Naive thymus-derived CD4-positive, alpha-beta T cell (primary cell): Measurements from ENCODE around the gene KLF1. TPM values are rescaled to one million over a fixed set of nuclear protein-coding genes. Genes with fewer than 3 reads are reported as not detected.
"Not testable (repeated sequence)": the region's sequence is repeated elsewhere in the genome, so short reads cannot be mapped to it uniquely, and the experiment has no call there.

Source experiments
- ATAC-seq: fragments of 150-1000 bp; cut with Tn5 transposase; 2 replicates; pipeline ENCODE4 v1.10.0; 2021; ENCODE audit warnings: mild to moderate bottlenecking, moderate library complexity
- CTCF ChIA-PET: fragments of 350-600 bp; sonication (Branson Sonifier 250); formaldehyde crosslinking; loops from one replicate; lab custom pipeline; 2021; ENCODE audit warnings: antibody characterized with exemption; lab: Charles Lee
- POLR2A ChIA-PET: fragments of 350-600 bp; sonication (Branson Sonifier 250); formaldehyde crosslinking; loops from one replicate; lab custom pipeline; 2021; ENCODE audit warnings: antibody characterized with exemption, inconsistent platforms; lab: Charles Lee
- DNase-seq, 9 donors: peaks; one replicate each; pipeline versions ENCODE4 v3.0.0 to v3.0.0-alpha.2; 2020 to 2022; ENCODE audit warnings: mixed read lengths in 1 of 9
- H3K27ac ChIP-seq: one replicate; pipeline ENCODE4 v1.7.0; 2013; ENCODE audit warnings: mild to moderate bottlenecking, low read depth, low read length, moderate library complexity
- H3K27me3 ChIP-seq, 2 donors: one replicate each; pipeline ENCODE4 v1.7.0; 2013; ENCODE audit warnings: low read length in 2 of 2, mild to moderate bottlenecking in 2 of 2, moderate library complexity in 2 of 2; ENCODE audit not compliant: control insufficient read depth in 2 of 2, insufficient read depth in 2 of 2
- H3K36me3 ChIP-seq, 3 experiments: 1 replicate in 2 of 3; 2 replicates in 1 of 3; pipeline ENCODE4 v1.7.0; 2013; ENCODE audit warnings: low read length in 3 of 3, mild to moderate bottlenecking in 3 of 3, moderate library complexity in 1 of 3; ENCODE audit not compliant: insufficient read depth in 3 of 3, control insufficient read depth in 2 of 3
- H3K4me1 ChIP-seq, 2 donors: one replicate each; pipeline ENCODE4 v1.7.0; 2013; ENCODE audit warnings: low read length in 2 of 2, mild to moderate bottlenecking in 2 of 2, moderate library complexity in 1 of 2; ENCODE audit not compliant: control insufficient read depth in 2 of 2, insufficient read depth in 2 of 2
- H3K4me3 ChIP-seq: 2 replicates; pipeline ENCODE4 v1.7.0; 2013; ENCODE audit warnings: mild to moderate bottlenecking, low read length
- H3K9me3 ChIP-seq, 3 experiments: 1 replicate in 2 of 3; 2 replicates in 1 of 3; pipeline ENCODE4 v1.7.0; 2013; ENCODE audit warnings: low read length in 3 of 3; ENCODE audit not compliant: control insufficient read depth in 2 of 3
- H3K27ac Mint-ChIP-seq, 9 donors: one replicate each; pipeline ENCODE4 v1.8.0; 2020 to 2022; ENCODE audit warnings: mixed read lengths in 9 of 9, mild to moderate bottlenecking in 8 of 9, moderate library complexity in 5 of 9, inconsistent platforms in 2 of 9
- H3K27me3 Mint-ChIP-seq, 5 donors: one replicate each; pipeline ENCODE4 v1.8.0; 2021 to 2022; ENCODE audit warnings: mixed read lengths in 5 of 5, mild to moderate bottlenecking in 1 of 5
- H3K36me3 Mint-ChIP-seq, 5 donors: one replicate each; pipeline ENCODE4 v1.8.0; 2020 to 2022; ENCODE audit warnings: mixed read lengths in 5 of 5, mild to moderate bottlenecking in 3 of 5, inconsistent platforms in 1 of 5
- H3K4me1 Mint-ChIP-seq, 7 donors: one replicate each; pipeline ENCODE4 v1.8.0; 2020 to 2022; ENCODE audit warnings: mixed read lengths in 7 of 7, mild to moderate bottlenecking in 3 of 7, inconsistent platforms in 1 of 7
- H3K4me3 Mint-ChIP-seq, 10 donors: one replicate each; pipeline ENCODE4 v1.8.0; 2020 to 2022; ENCODE audit warnings: mild to moderate bottlenecking in 10 of 10, mixed read lengths in 10 of 10, moderate library complexity in 6 of 10, inconsistent platforms in 2 of 10
- H3K9me3 Mint-ChIP-seq, 11 donors: one replicate each; pipeline ENCODE4 v1.8.0; 2020 to 2022; ENCODE audit warnings: mixed read lengths in 11 of 11, mild to moderate bottlenecking in 4 of 11, inconsistent platforms in 1 of 11, moderate library complexity in 1 of 11
- intact Hi-C, 2 donors: fragments of 100-400 bp; cut with micrococcal nuclease; formaldehyde crosslinking; loops; one replicate each; pipeline ENCODE4 v1.15.1; 2023
- polyA plus RNA-seq, 2 donors: library from polyadenylated mRNA; unstranded; fragments of 300-500 nt; fragmentation: Illumina TruSeq; gene quantifications; one replicate each; pipeline ENCODE4 v1.2.3, GENCODE V29; 2021
- total RNA-seq, 6 experiments: library from RNA in 5 of 6; stranded (reverse) in 5 of 6; gene quantifications; 1 replicate in 5 of 6; 2 replicates in 1 of 6; pipeline ENCODE4 v1.2.3 and lab custom pipeline; 2021 to 2026

Gene KLF1
- total and polyA plus RNA-seq, 7 experiments from 2014 or later = 0.32 to 0.41 TPM; not detected in 5

- Mint-ChIP-seq H3K4me3 (no peak overlapping the region), H3K4me1 (peaks cover 16 to 34% (median 26%) of the 10 kb centered on the region in 7 donors), H3K9me3 (no peaks in the 10 kb centered on the region), H3K27me3 (no peaks in the 10 kb centered on the region), H3K36me3 (peaks cover 0 to 28% (median 10%) of the 10 kb centered on the region in 5 donors), H3K27ac (no peak overlapping the region)
- H3K9me3 ChIP-seq = no peaks in the 10 kb centered on the region
- no peak for ATAC-seq
- H3K27ac ChIP-seq = no peak overlapping the region
- H3K27me3 ChIP-seq = no peaks in the 10 kb centered on the region
- intact Hi-C loops = loop anchor here (10.0 kb wide), 2 partner anchors 1085 to 1425 kb away; partner anchors contain the start of gene ZNF653 (in 1 of the 2)
- peaks cover 14% of the 10 kb centered on the region in 2 donors for H3K4me1 ChIP-seq
- H3K36me3 ChIP-seq = peaks cover 5 to 48% (median 19%) of the 10 kb centered on the region in 3 experiments
- H3K4me3 ChIP-seq = no peak overlapping the region
- ChIA-PET CTCF (no interaction called here), POLR2A (interaction anchor here (0.7 to 4.2 kb wide), 4 partner anchors 9 to 39 kb away, joined by 4 to 23 read pairs (median 5); partner anchors contain the start of genes CALR and GCDH)
- DNase-seq = no peak
Measured at GRCh38 chr19:12930002-12930645, 43.1 kb upstream of the KLF1 start.

DNA sequence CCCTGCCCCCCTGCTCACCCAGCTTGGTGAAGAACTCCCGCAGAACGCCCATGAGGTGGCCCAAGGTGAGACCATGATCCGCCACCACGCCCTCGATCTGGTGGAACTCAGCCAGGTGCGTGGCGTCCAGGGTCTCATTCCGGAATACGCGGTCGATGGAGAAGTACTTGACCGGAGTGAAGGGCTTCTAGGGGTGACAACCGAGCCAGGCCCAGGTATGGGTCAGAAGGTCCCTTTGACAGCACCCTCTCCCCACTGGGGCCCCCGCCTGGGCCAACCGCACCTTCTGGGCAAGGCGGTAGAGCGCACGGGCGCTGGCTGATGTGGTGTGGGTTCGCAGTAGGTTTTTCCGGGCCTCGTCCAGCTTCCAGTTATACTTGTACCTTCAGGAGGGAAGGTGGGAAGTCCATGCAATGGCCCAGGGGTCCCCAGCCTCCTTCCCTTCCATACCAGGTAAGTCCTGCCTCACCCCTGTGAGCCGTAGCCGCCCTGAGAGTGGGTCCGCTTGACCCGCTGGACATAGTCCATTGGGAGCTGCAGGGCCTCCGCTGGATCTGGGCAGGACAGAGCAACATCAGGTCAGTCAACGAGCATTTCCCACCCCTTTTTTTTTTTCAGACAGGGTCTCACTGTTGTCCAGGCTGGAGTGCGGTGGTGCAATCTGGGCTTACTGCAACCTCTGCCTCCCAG is 37.8 kb upstream of the KLF1 start:
- DNase-seq (no peak), ATAC-seq (no peak)
- H3K36me3 ChIP-seq = peaks cover 12 to 65% (median 29%) of the 10 kb centered on the region in 3 experiments
- H3K27me3 ChIP-seq = no peaks in the 10 kb centered on the region
- Mint-ChIP-seq H3K27me3 (no peaks in the 10 kb centered on the region), H3K27ac (peak overlapping the region in 1 of 9 donors; percentile 48), H3K4me3 (no peak overlapping the region), H3K4me1 (peaks cover 0 to 13% (median 4%) of the 10 kb centered on the region in 7 donors), H3K9me3 (no peaks in the 10 kb centered on the region), H3K36me3 (peaks cover 5 to 42% (median 17%) of the 10 kb centered on the region in 5 donors)
- no peak overlapping the region for H3K4me3 ChIP-seq
- ChIA-PET POLR2A (interaction anchor here (0.6 to 1.1 kb wide), 5 partner anchors 13 to 1647 kb away, joined by 3 to 4 read pairs (median 3); partner anchors contain the start of gene CALR), CTCF (no interaction called here)
- H3K9me3 ChIP-seq = no peaks in the 10 kb centered on the region
- intact Hi-C loops = no loop called here
- no peaks in the 10 kb centered on the region for H3K4me1 ChIP-seq
- H3K27ac ChIP-seq = no peak overlapping the region

DNA sequence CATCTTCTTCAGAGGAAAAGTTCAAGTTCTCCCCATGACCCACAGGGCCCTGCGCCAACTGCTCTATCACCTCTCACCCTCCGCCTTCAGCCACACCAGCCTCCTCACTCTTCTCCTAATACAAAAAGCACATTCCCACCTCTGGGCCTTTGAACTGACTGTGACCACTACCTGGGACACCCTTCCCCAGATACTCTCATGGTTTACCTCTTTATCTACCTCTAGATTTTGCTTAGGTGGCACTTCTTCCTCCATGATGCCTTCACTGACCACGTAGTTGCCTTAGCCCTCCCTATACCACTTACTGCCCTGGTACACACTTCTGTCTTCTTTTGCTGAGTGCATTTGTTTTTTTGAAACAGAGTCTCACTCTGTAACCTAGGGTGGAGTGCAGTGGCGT is 36.0 kb upstream of the KLF1 start:
- POLR2A ChIA-PET = interaction anchor here (1.6 kb wide), 1 partner anchor 9 kb away, joined by 5 read pairs; no protein-coding TSS in a partner anchor
- Histone ChIP-seq H3K36me3 (peaks cover 12 to 47% (median 22%) of the 10 kb centered on the region in 3 experiments), H3K27me3 (no peaks in the 10 kb centered on the region), H3K4me3 (no peak overlapping the region), H3K9me3 (no peaks in the 10 kb centered on the region), H3K27ac (no peak overlapping the region), H3K4me1 (peaks cover 0 to 8% of the 10 kb centered on the region in 2 donors)
- no peak for ATAC-seq
- H3K27me3 Mint-ChIP-seq = no peaks in the 10 kb centered on the region
- peaks cover 0 to 26% (median 12%) of the 10 kb centered on the region in 7 donors for H3K4me1 Mint-ChIP-seq
- peaks cover 0 to 3% (median 0%) of the 10 kb centered on the region in 11 donors for H3K9me3 Mint-ChIP-seq
- intact Hi-C loops = no loop called here
- DNase-seq = no peak
- H3K36me3 Mint-ChIP-seq = peaks cover 5 to 33% (median 12%) of the 10 kb centered on the region in 5 donors
- CTCF ChIA-PET = no interaction called here
- H3K4me3 Mint-ChIP-seq = no peak overlapping the region
- H3K27ac Mint-ChIP-seq = peak overlapping the region in 3 of 9 donors; percentile 34 to 75 (median 46)

- H3K27ac Mint-ChIP-seq = peak overlapping the region in 7 of 9 donors; percentile 3 to 86 (median 68)
- intact Hi-C loops = no loop called here
- peaks cover 6 to 33% (median 15%) of the 10 kb centered on the region in 3 experiments for H3K36me3 ChIP-seq
- peaks cover 5 to 26% (median 7%) of the 10 kb centered on the region in 5 donors for H3K36me3 Mint-ChIP-seq
- DNase-seq (no peak), ATAC-seq (no peak)
- no peak overlapping the region for H3K4me3 ChIP-seq
- H3K4me1 ChIP-seq = peaks cover 0 to 8% of the 10 kb centered on the region in 2 donors
- no peaks in the 10 kb centered on the region for H3K9me3 ChIP-seq
- no peak overlapping the region for H3K27ac ChIP-seq
- H3K4me1 Mint-ChIP-seq = peaks cover 0 to 30% (median 16%) of the 10 kb centered on the region in 7 donors
- no peaks in the 10 kb centered on the region for H3K27me3 ChIP-seq
- POLR2A ChIA-PET = interaction anchor here (0.7 to 5.1 kb wide), 9 partner anchors 8 to 1037 kb away, joined by 3 to 34 read pairs (median 4); partner anchors contain the start of genes CALR, FARSA and GCDH
- no peaks in the 10 kb centered on the region for H3K27me3 Mint-ChIP-seq
- peak overlapping the region in 1 of 10 donors; percentile 16 for H3K4me3 Mint-ChIP-seq
- peaks cover 0 to 3% (median 0%) of the 10 kb centered on the region in 11 donors for H3K9me3 Mint-ChIP-seq
- CTCF ChIA-PET = interaction anchor here (0.6 to 0.9 kb wide), 4 partner anchors 13 to 193 kb away, joined by 3 to 4 read pairs (median 4); no protein-coding TSS in a partner anchor
Measured at GRCh38 chr19:12921047-12921446, 34.0 kb upstream of the KLF1 start.

DNA sequence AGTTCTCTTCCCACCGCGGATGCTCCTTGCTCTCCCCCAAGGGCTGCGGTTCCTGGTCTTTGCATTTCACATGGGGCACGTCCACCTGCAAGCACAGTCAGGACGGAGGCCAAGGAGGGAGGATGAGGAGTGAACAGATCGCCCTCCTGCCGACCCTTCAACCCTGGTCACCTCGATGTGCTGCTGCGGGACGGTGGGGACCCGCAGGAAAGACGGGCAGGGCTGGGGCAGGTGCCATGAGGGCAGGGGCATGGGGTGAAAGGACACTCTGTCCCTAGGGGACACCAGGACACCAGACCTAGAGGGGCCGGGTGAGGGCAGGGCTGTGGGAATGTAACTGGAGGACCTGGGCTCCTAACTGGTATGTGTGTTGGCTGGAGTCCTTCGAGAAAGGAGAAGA is 31.3 kb upstream of the KLF1 start:
- H3K27ac Mint-ChIP-seq = peak overlapping the region in 6 of 9 donors; percentile 48 to 96 (median 91)
- no peaks in the 10 kb centered on the region for H3K27me3 ChIP-seq
- POLR2A ChIA-PET = interaction anchor here (0.6 to 5.1 kb wide), 2 partner anchors 20 to 118 kb away, joined by 4 to 34 read pairs; partner anchors contain the start of gene CALR
- no peak for DNase-seq
- H3K27ac ChIP-seq = no peak overlapping the region
- peak overlapping the region in 9 of 10 donors; percentile 23 to 87 (median 76) for H3K4me3 Mint-ChIP-seq
- no peaks in the 10 kb centered on the region for H3K27me3 Mint-ChIP-seq
- intact Hi-C loops = loop anchor here (2.0 to 5.0 kb wide), 3 partner anchors 15 to 39 kb away; partner anchors contain the start of genes GADD45GIP1 (in 2 of the 2), DNASE2 (in 1 of the 2) and FARSA (in 1 of the 2)
- H3K4me1 Mint-ChIP-seq = peaks cover 9 to 51% (median 34%) of the 10 kb centered on the region in 7 donors
- H3K36me3 ChIP-seq = peaks cover 0 to 13% (median 9%) of the 10 kb centered on the region in 3 experiments
- no peak for ATAC-seq
- peaks cover 4 to 17% (median 6%) of the 10 kb centered on the region in 5 donors for H3K36me3 Mint-ChIP-seq
- H3K4me1 ChIP-seq = peaks cover 12 to 27% of the 10 kb centered on the region in 2 donors
- H3K9me3 ChIP-seq = no peaks in the 10 kb centered on the region
- H3K9me3 Mint-ChIP-seq = peaks cover 0 to 3% (median 0%) of the 10 kb centered on the region in 11 donors
- no peak overlapping the region for H3K4me3 ChIP-seq
- CTCF ChIA-PET = no interaction called here

- H3K4me1 ChIP-seq = peaks cover 12 to 31% of the 10 kb centered on the region in 2 donors
- not testable (repeated sequence) for H3K27ac ChIP-seq, H3K27me3 ChIP-seq, DNase-seq, ATAC-seq, H3K36me3 ChIP-seq, H3K9me3 ChIP-seq, H3K9me3 Mint-ChIP-seq, H3K27me3 Mint-ChIP-seq, H3K4me3 ChIP-seq, H3K36me3 Mint-ChIP-seq
- H3K4me1 Mint-ChIP-seq = peaks cover 11 to 48% (median 37%) of the 10 kb centered on the region in 7 donors
- ChIA-PET POLR2A (interaction anchor here (0.6 to 3.7 kb wide), 5 partner anchors 13 to 27 kb away, joined by 3 to 46 read pairs (median 23); partner anchors contain the start of genes FARSA and GCDH), CTCF (interaction anchor here (1.2 kb wide), 1 partner anchor 26 kb away, joined by 3 read pairs; no protein-coding TSS in a partner anchor)
- H3K27ac Mint-ChIP-seq = peak overlapping the region in 7 of 9 donors; percentile 15 to 82 (median 43)
- intact Hi-C loops = loop anchor here in 1 of 2 donors (5.0 kb wide), 1 partner anchor 34 kb away; the partner anchor contains the start of gene DNASE2
- H3K4me3 Mint-ChIP-seq = peak overlapping the region in 2 of 10 donors; percentile 21 to 52
Measured at GRCh38 chr19:12915860-12916259, 28.9 kb upstream of the KLF1 start.
